Neuronal stem cell (in vitro differentiated cells): ENCODE measurements around the gene ADAMTS14. TPM values are rescaled to one million over a fixed set of nuclear protein-coding genes. Genes with fewer than 3 reads are reported as not detected.

Experiments
- small RNA-seq: library from polyadenylated mRNA; stranded (forward); fragments of <200 nt; extraction: miRNeasy Mini kit (QIAGEN cat#:217004); gene quantifications from one replicate; pipeline ENCODE3, GENCODE V24; 2013; ENCODE audit not compliant: insufficient read depth

The ADAMTS14 gene

Small RNA genes within 50 kb of the gene (small RNA-seq; reads per million reads assigned to genes)
- gene RPS26P40, result not detected
